DND-41 (cell line): ENCODE results near the gene ZNF503.

Experiments used
- EZH2 ChIP-seq: IDR thresholded peaks from 3 replicates; pipeline ENCODE4 v1.6.1; 2012; ENCODE audit warnings: borderline replicate concordance, low read depth, mild to moderate bottlenecking, moderate library complexity, low read length, inconsistent platforms; ENCODE audit not compliant: severe bottlenecking
- TF ChIP-seq, protein P1 (sequence below): IDR thresholded peaks from 2 replicates; pipeline ENCODE4 v1.5.1; 2012; ENCODE audit warnings: borderline replicate concordance, low read length, moderate library complexity, mild to moderate bottlenecking; ENCODE audit not compliant: poor library complexity, severe bottlenecking; ENCODE audit errors: extremely low read depth

- TF ChIP-seq, protein P1, sequence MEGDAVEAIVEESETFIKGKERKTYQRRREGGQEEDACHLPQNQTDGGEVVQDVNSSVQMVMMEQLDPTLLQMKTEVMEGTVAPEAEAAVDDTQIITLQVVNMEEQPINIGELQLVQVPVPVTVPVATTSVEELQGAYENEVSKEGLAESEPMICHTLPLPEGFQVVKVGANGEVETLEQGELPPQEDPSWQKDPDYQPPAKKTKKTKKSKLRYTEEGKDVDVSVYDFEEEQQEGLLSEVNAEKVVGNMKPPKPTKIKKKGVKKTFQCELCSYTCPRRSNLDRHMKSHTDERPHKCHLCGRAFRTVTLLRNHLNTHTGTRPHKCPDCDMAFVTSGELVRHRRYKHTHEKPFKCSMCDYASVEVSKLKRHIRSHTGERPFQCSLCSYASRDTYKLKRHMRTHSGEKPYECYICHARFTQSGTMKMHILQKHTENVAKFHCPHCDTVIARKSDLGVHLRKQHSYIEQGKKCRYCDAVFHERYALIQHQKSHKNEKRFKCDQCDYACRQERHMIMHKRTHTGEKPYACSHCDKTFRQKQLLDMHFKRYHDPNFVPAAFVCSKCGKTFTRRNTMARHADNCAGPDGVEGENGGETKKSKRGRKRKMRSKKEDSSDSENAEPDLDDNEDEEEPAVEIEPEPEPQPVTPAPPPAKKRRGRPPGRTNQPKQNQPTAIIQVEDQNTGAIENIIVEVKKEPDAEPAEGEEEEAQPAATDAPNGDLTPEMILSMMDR, result no peak
- no peak for TF ChIP-seq EZH2
Measured at GRCh38 chr10:75355706-75356105, 45.9 kb downstream of the ZNF503 start.
